Activated naive CD8-positive, alpha-beta T cell (primary cell): Measurements from ENCODE around the gene DCLRE1B.
"Not testable (repeated sequence)": the region's sequence is repeated elsewhere in the genome, so short reads cannot be mapped to it uniquely, and the experiment has no call there.

ENCODE experiments used
- H3K27ac Mint-ChIP-seq: one replicate; pipeline ENCODE4 v1.8.0; 2021; ENCODE audit warnings: mixed read lengths
- H3K27me3 Mint-ChIP-seq: one replicate; pipeline ENCODE4 v1.8.0; 2021; ENCODE audit warnings: mixed read lengths
- H3K36me3 Mint-ChIP-seq: one replicate; pipeline ENCODE4 v1.8.0; 2021; ENCODE audit warnings: mixed read lengths
- H3K4me1 Mint-ChIP-seq: one replicate; pipeline ENCODE4 v1.8.0; 2021; ENCODE audit warnings: low read depth, mixed read lengths
- H3K4me3 Mint-ChIP-seq: one replicate; pipeline ENCODE4 v1.8.0; 2021; ENCODE audit warnings: mild to moderate bottlenecking, mixed read lengths
- H3K9me3 Mint-ChIP-seq: one replicate; pipeline ENCODE4 v1.8.0; 2021; ENCODE audit warnings: low read depth, mixed read lengths

Gene DCLRE1B

GRCh38 chr1:113943028-113943811 is 38.1 kb downstream of the DCLRE1B start:
- Mint-ChIP-seq H3K4me3 (no peak overlapping the region), H3K9me3 (no peaks in the 10 kb centered on the region), H3K36me3 (peaks cover 23% of the 10 kb centered on the region), H3K27ac (peak overlapping the region; percentile 61), H3K27me3 (no peaks in the 10 kb centered on the region), H3K4me1 (peaks cover 84% of the 10 kb centered on the region)

GRCh38 chr1:113945329-113945728 is 40.2 kb downstream of the DCLRE1B start:
- Mint-ChIP-seq H3K4me3 (no peak overlapping the region), H3K27me3 (no peaks in the 10 kb centered on the region), H3K27ac (peak overlapping the region; percentile 95), H3K9me3 (no peaks in the 10 kb centered on the region), H3K4me1 (peaks cover 83% of the 10 kb centered on the region), H3K36me3 (peaks cover 20% of the 10 kb centered on the region)

- Mint-ChIP-seq H3K27ac (peak overlapping the region; percentile 95), H3K9me3 (no peaks in the 10 kb centered on the region), H3K36me3 (peaks cover 12% of the 10 kb centered on the region), H3K4me1 (peaks cover 82% of the 10 kb centered on the region), H3K4me3 (peak overlapping the region; percentile 81), H3K27me3 (no peaks in the 10 kb centered on the region)
These were observed 41.0 kb downstream of the DCLRE1B start for GRCh38 chr1:113946112-113946511.

- Mint-ChIP-seq H3K4me3 (peak overlapping the region; percentile 81), H3K27ac (peak overlapping the region; percentile 95), H3K4me1 (peaks cover 84% of the 10 kb centered on the region), H3K27me3 (no peaks in the 10 kb centered on the region), H3K36me3 (peaks cover 8% of the 10 kb centered on the region), H3K9me3 (no peaks in the 10 kb centered on the region)
These were observed 41.7 kb downstream of the DCLRE1B start for GRCh38 chr1:113946678-113947387.

GRCh38 chr1:113947388-113948107 is 42.4 kb downstream of the DCLRE1B start:
- peaks cover 84% of the 10 kb centered on the region for H3K4me1 Mint-ChIP-seq

GRCh38 chr1:113948151-113948550 is 43.0 kb downstream of the DCLRE1B start:
- peak overlapping the region; percentile 71 for H3K4me3 Mint-ChIP-seq
- not testable (repeated sequence) for H3K36me3 Mint-ChIP-seq

More at GRCh38 chr1:113947388-113948107, 42.4 kb downstream of the DCLRE1B start:
- Mint-ChIP-seq H3K9me3 (no peaks in the 10 kb centered on the region), H3K36me3 (peaks cover 8% of the 10 kb centered on the region), H3K27ac (peak overlapping the region; percentile 95), H3K27me3 (no peaks in the 10 kb centered on the region), H3K4me3 (peak overlapping the region; percentile 81)

GRCh38 chr1:113949007-113949406 is 43.9 kb downstream of the DCLRE1B start:
- H3K36me3 Mint-ChIP-seq, result peaks cover 7% of the 10 kb centered on the region
- H3K27ac Mint-ChIP-seq, result peak overlapping the region; percentile 95
- no peaks in the 10 kb centered on the region for H3K9me3 Mint-ChIP-seq
- H3K4me3 Mint-ChIP-seq, result peak overlapping the region; percentile 60
- H3K4me1 Mint-ChIP-seq, result peaks cover 89% of the 10 kb centered on the region
- H3K27me3 Mint-ChIP-seq, result no peaks in the 10 kb centered on the region

More at GRCh38 chr1:113948151-113948550, 43.0 kb downstream of the DCLRE1B start:
- Mint-ChIP-seq H3K4me1 (peaks cover 87% of the 10 kb centered on the region), H3K27ac (peak overlapping the region; percentile 95)
- H3K9me3 Mint-ChIP-seq, H3K27me3 Mint-ChIP-seq: not testable (repeated sequence)

- H3K4me1 Mint-ChIP-seq, result peaks cover 89% of the 10 kb centered on the region
- peaks cover 7% of the 10 kb centered on the region for H3K36me3 Mint-ChIP-seq
- no peaks in the 10 kb centered on the region for H3K9me3 Mint-ChIP-seq
- peak overlapping the region; percentile 66 for H3K27ac Mint-ChIP-seq
- no peaks in the 10 kb centered on the region for H3K27me3 Mint-ChIP-seq
- H3K4me3 Mint-ChIP-seq, result no peak overlapping the region
These were observed 45.8 kb downstream of the DCLRE1B start for GRCh38 chr1:113950908-113951307.

- Mint-ChIP-seq H3K4me1 (peaks cover 85% of the 10 kb centered on the region), H3K4me3 (no peak overlapping the region), H3K9me3 (no peaks in the 10 kb centered on the region), H3K27ac (peak overlapping the region; percentile 66), H3K36me3 (peaks cover 9% of the 10 kb centered on the region), H3K27me3 (no peaks in the 10 kb centered on the region)
These were observed 46.6 kb downstream of the DCLRE1B start for GRCh38 chr1:113951719-113952118.

GRCh38 chr1:113957984-113958383 is 52.9 kb downstream of the DCLRE1B start:
- Mint-ChIP-seq H3K36me3 (peaks cover 27% of the 10 kb centered on the region), H3K27ac (no peak overlapping the region), H3K4me1 (peaks cover 50% of the 10 kb centered on the region), H3K27me3 (no peaks in the 10 kb centered on the region), H3K4me3 (no peak overlapping the region), H3K9me3 (no peaks in the 10 kb centered on the region)

GRCh38 chr1:113958691-113959090 is 53.6 kb downstream of the DCLRE1B start:
- Mint-ChIP-seq H3K9me3 (no peaks in the 10 kb centered on the region), H3K36me3 (peaks cover 29% of the 10 kb centered on the region), H3K4me3 (no peak overlapping the region), H3K27ac (no peak overlapping the region), H3K4me1 (peaks cover 49% of the 10 kb centered on the region), H3K27me3 (no peaks in the 10 kb centered on the region)

- Mint-ChIP-seq H3K4me1 (peaks cover 24% of the 10 kb centered on the region), H3K36me3 (peaks cover 31% of the 10 kb centered on the region), H3K4me3 (no peak overlapping the region), H3K27me3 (no peaks in the 10 kb centered on the region), H3K9me3 (no peaks in the 10 kb centered on the region), H3K27ac (peak overlapping the region; percentile 54)
These were observed 58.3 kb downstream of the DCLRE1B start for GRCh38 chr1:113963281-113963906.
